ENCODE results near the gene COG5.

DNA sequence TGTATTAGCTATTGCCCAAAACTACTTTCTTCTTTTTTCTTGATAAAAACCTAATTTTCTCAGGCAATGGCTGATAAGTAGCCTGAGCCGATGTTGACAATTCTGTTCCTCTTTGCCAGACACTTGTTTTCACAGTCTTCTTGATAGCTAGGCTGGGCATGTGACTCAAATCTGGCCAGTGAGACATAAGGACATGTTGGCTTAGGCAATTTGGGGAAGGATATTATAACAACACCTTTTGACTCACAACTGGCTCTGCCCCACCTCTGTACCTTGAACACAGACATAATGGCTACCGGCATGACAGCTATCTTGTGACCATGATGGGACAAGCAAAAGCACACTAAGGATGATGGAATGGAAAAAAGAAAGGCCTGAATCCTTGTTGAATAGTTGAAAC lies 166.7 kb downstream of the COG5 start:
- no peak for TF ChIP-seq CTCF (IDR thresholded peaks at IDR 0.05)
- no peak for TF ChIP-seq POLR2A (IDR thresholded peaks at IDR 0.05)
